ENCODE data around the gene ATP11C.

The ATP11C gene

GRCh38 chrX:139802048-139802447 lies 130.8 kb downstream of the ATP11C start:
- H3K4me3 ChIP-seq (ENCODE audit: low read length), result no peak overlapping the region
- TF ChIP-seq CTCF (IDR thresholded peaks at IDR 0.05; ENCODE audit: insufficient read depth, low read depth, low read length, missing control alignments), result no peak
- no peak for DNase-seq (ENCODE audit: low read depth)

- no peak overlapping the region for H3K4me3 ChIP-seq (ENCODE audit: low read length)
- TF ChIP-seq CTCF (IDR thresholded peaks at IDR 0.05; ENCODE audit: insufficient read depth, low read depth, low read length, missing control alignments), result no peak
- no peak for DNase-seq (ENCODE audit: low read depth)
Observed at GRCh38 chrX:139801397-139801813, 131.4 kb downstream of the ATP11C start.

- no peak overlapping the region for H3K4me3 ChIP-seq (ENCODE audit: low read length)
- no peak for DNase-seq (ENCODE audit: low read depth)
- TF ChIP-seq CTCF (IDR thresholded peaks at IDR 0.05; ENCODE audit: insufficient read depth, low read depth, low read length, missing control alignments), result no peak
Observed at GRCh38 chrX:139798701-139799100, 134.2 kb downstream of the ATP11C start.

- DNase-seq (ENCODE audit: low read depth), result no peak
- H3K4me3 ChIP-seq (ENCODE audit: low read length), result no peak overlapping the region
- no peak for TF ChIP-seq CTCF (IDR thresholded peaks at IDR 0.05; ENCODE audit: insufficient read depth, low read depth, low read length, missing control alignments)
Observed at GRCh38 chrX:139795196-139795595, 137.7 kb downstream of the ATP11C start.

GRCh38 chrX:139787601-139788000 lies 145.3 kb downstream of the ATP11C start:
- DNase-seq (ENCODE audit: low read depth), result no peak
- TF ChIP-seq CTCF (IDR thresholded peaks at IDR 0.05; ENCODE audit: insufficient read depth, low read depth, low read length, missing control alignments), result no peak
- H3K4me3 ChIP-seq (ENCODE audit: low read length), result no peak overlapping the region

- H3K4me3 ChIP-seq (ENCODE audit: low read length), result no peak overlapping the region
- TF ChIP-seq CTCF (IDR thresholded peaks at IDR 0.05; ENCODE audit: insufficient read depth, low read depth, low read length, missing control alignments), result no peak
- no peak for DNase-seq (ENCODE audit: low read depth)
Observed at GRCh38 chrX:139784807-139785206, 148.0 kb downstream of the ATP11C start.

GRCh38 chrX:139783959-139784358 lies 148.9 kb downstream of the ATP11C start:
- no peak for DNase-seq (ENCODE audit: low read depth)
- no peak overlapping the region for H3K4me3 ChIP-seq (ENCODE audit: low read length)
- no peak for TF ChIP-seq CTCF (IDR thresholded peaks at IDR 0.05; ENCODE audit: insufficient read depth, low read depth, low read length, missing control alignments)
